Ishikawa (cell line): Measurements from ENCODE around the gene CEP97.
A peak's percentile ranks its signal among the peaks of the same experiment; 100 is the strongest.

Experiments used
- CEBPB ChIP-seq: IDR thresholded peaks from 2 replicates; pipeline ENCODE4 v1.6.1; 2012
- CREB1 ChIP-seq: IDR thresholded peaks from 2 replicates; pipeline ENCODE4 v1.6.1; 2012; ENCODE audit warnings: low read depth
- EGR1 ChIP-seq: IDR thresholded peaks from 2 replicates; pipeline ENCODE4 v1.6.1; 2012
- EP300 ChIP-seq: IDR thresholded peaks from 2 replicates; pipeline ENCODE4 v1.6.1; 2012; ENCODE audit warnings: borderline replicate concordance
- FOXM1 ChIP-seq: IDR thresholded peaks from 2 replicates; pipeline ENCODE4 v1.6.1; 2012; ENCODE audit warnings: low read depth, borderline replicate concordance
- MAX ChIP-seq: IDR thresholded peaks from 2 replicates; pipeline ENCODE4 v1.6.1; 2012
- NFIC ChIP-seq: IDR thresholded peaks from 2 replicates; pipeline ENCODE4 v1.6.1; 2012
- RAD21 ChIP-seq: IDR thresholded peaks from 2 replicates; pipeline ENCODE4 v1.6.1; 2012; ENCODE audit warnings: low read depth
- REST ChIP-seq: IDR thresholded peaks from 2 replicates; pipeline ENCODE4 v1.6.1; 2012; ENCODE audit warnings: low read depth, mild to moderate bottlenecking
- TAF1 ChIP-seq: IDR thresholded peaks from 2 replicates; pipeline ENCODE4 v1.6.1; 2012; ENCODE audit warnings: low read depth, mild to moderate bottlenecking
- TCF12 ChIP-seq: IDR thresholded peaks from 2 replicates; pipeline ENCODE4 v1.6.1; 2012; ENCODE audit warnings: low read depth
- TEAD4 ChIP-seq: IDR thresholded peaks from 2 replicates; pipeline ENCODE4 v1.6.1; 2012
- USF1 ChIP-seq: IDR thresholded peaks from 2 replicates; pipeline ENCODE4 v1.6.1; 2012
- YY1 ChIP-seq: IDR thresholded peaks from 2 replicates; pipeline ENCODE4 v1.6.1; 2012; ENCODE audit warnings: low read depth
- ZBTB7A ChIP-seq: IDR thresholded peaks from 2 replicates; pipeline ENCODE4 v1.6.1; 2012; ENCODE audit warnings: low read depth

Gene CEP97

GRCh38 chr3:101807888-101808287 is 83.5 kb downstream of the CEP97 start:
- no peak for TF ChIP-seq ZBTB7A
- no peak for TF ChIP-seq YY1
- TF ChIP-seq TCF12, result no peak
- no peak for TF ChIP-seq USF1
- TF ChIP-seq TAF1, result no peak
- no peak for TF ChIP-seq CEBPB
- no peak for TF ChIP-seq EP300
- no peak for TF ChIP-seq TEAD4
- no peak for TF ChIP-seq CREB1
- TF ChIP-seq NFIC, result no peak
- TF ChIP-seq EGR1, result no peak
- TF ChIP-seq REST, result no peak
- TF ChIP-seq MAX, result no peak
- no peak for TF ChIP-seq RAD21
- no peak for TF ChIP-seq FOXM1

GRCh38 chr3:101809178-101810021 is 85.0 kb downstream of the CEP97 start:
- TF ChIP-seq RAD21 (peak; percentile 71), CEBPB (no peak)

GRCh38 chr3:101810022-101810418 is 85.6 kb downstream of the CEP97 start:
- TF ChIP-seq ZBTB7A (no peak), RAD21 (no peak), NFIC (no peak), MAX (no peak), YY1 (no peak), FOXM1 (no peak), CEBPB (no peak), TAF1 (no peak), CREB1 (no peak), TCF12 (no peak), EGR1 (no peak)

GRCh38 chr3:101811875-101812274 is 87.5 kb downstream of the CEP97 start:
- TF ChIP-seq RAD21, result no peak
- no peak for TF ChIP-seq ZBTB7A
- TF ChIP-seq REST, result no peak
- no peak for TF ChIP-seq TEAD4
- TF ChIP-seq USF1, result no peak
- TF ChIP-seq TCF12, result no peak
- TF ChIP-seq FOXM1, result no peak
- TF ChIP-seq EGR1, result no peak
- no peak for TF ChIP-seq CEBPB
- no peak for TF ChIP-seq YY1
- TF ChIP-seq CREB1, result no peak
- TF ChIP-seq MAX, result no peak
- TF ChIP-seq EP300, result no peak
- TF ChIP-seq NFIC, result no peak
- TF ChIP-seq TAF1, result no peak

GRCh38 chr3:101812895-101813294 is 88.5 kb downstream of the CEP97 start:
- TF ChIP-seq TAF1, result no peak
- TF ChIP-seq EGR1, result no peak
- TF ChIP-seq TCF12, result no peak
- TF ChIP-seq FOXM1, result no peak
- no peak for TF ChIP-seq CEBPB
- no peak for TF ChIP-seq ZBTB7A
- TF ChIP-seq TEAD4, result no peak

- TF ChIP-seq RAD21 (peak; percentile 77), REST (no peak)
Measured at GRCh38 chr3:101813817-101814440, 89.5 kb downstream of the CEP97 start.
